Measurements from ENCODE around the gene WDR26. TPM values are rescaled to one million over a fixed set of nuclear protein-coding genes. Genes with fewer than 3 reads are reported as not detected.
A peak's percentile ranks its signal among the peaks of the same experiment; 100 is the strongest.

WDR26 gene
- total RNA-seq, 1 experiment from 2014 or later: 81.4 TPM

DNA sequence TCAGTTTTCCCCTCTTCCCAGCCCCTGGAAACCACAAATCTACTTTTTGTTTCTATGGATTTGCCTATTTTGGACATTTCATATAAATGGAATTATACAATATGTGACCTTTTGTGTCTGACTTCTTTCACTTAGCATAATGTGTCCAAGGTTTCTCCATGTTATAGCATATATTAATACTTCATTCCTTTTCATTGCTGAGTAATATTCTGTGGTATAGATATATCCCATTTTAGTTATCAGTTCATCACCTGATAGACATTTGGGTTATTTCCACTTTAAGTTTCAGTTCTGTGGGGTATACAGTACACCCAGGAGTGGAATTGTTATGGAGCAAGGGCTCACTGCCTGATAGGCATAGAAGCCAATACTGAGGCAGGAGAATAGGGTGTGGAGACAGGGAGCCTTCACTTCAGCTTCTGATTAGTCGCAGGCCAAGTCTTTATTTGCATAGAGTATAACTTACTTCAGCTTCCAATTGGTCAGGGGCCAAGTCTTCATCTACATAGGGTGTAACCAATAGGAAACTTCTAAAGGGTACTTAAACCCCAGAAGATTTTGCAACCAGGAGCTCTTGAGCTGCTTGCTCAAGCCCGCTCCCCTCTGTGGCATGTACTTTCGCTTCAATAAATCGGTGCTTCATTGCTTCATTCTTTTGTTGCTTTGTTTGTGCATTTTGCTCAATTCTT, 96.3 kb downstream of the WDR26 start:
- DNase-seq: no peak
- H2BK120ac ChIP-seq (ENCODE audit: low read depth, low read length, poor library complexity, severe bottlenecking): no peak overlapping the region
- peak overlapping the region in 2 of 3 experiments; percentile 96 to 98; a peak in 3 of 7 replicates for H3K27ac Mint-ChIP-seq
- no peak overlapping the region for H2BK20ac ChIP-seq (ENCODE audit: low read depth, low read length, poor library complexity, severe bottlenecking)
- H4K8ac ChIP-seq (replicated peaks; ENCODE audit: insufficient read length, low read depth, low read length): no peak overlapping the region
- no peak overlapping the region for H3K23ac ChIP-seq (ENCODE audit: insufficient read length, low read depth, low read length)
- H3K9ac ChIP-seq (ENCODE audit: extremely low read depth, insufficient read length, low read length): no peak overlapping the region
- H3K4me1 ChIP-seq (ENCODE audit: insufficient read depth, low read length): peaks cover 4% of the 10 kb centered on the region; the same call in 1 of the 2 replicates
- H3K27me3 ChIP-seq (ENCODE audit: insufficient read depth, low read length): no peaks in the 10 kb centered on the region
- no peak overlapping the region for H2AK5ac ChIP-seq (ENCODE audit: insufficient read length, low read length)
- H2BK15ac ChIP-seq (ENCODE audit: low read depth, low read length): no peak overlapping the region
- TF ChIP-seq, protein P1, sequence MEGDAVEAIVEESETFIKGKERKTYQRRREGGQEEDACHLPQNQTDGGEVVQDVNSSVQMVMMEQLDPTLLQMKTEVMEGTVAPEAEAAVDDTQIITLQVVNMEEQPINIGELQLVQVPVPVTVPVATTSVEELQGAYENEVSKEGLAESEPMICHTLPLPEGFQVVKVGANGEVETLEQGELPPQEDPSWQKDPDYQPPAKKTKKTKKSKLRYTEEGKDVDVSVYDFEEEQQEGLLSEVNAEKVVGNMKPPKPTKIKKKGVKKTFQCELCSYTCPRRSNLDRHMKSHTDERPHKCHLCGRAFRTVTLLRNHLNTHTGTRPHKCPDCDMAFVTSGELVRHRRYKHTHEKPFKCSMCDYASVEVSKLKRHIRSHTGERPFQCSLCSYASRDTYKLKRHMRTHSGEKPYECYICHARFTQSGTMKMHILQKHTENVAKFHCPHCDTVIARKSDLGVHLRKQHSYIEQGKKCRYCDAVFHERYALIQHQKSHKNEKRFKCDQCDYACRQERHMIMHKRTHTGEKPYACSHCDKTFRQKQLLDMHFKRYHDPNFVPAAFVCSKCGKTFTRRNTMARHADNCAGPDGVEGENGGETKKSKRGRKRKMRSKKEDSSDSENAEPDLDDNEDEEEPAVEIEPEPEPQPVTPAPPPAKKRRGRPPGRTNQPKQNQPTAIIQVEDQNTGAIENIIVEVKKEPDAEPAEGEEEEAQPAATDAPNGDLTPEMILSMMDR (conservative IDR thresholded peaks at IDR 0.05): no peak
- no peak overlapping the region for H3K56ac ChIP-seq (ENCODE audit: insufficient read length, low read depth, low read length)
- H3K4ac ChIP-seq (ENCODE audit: low read depth, low read length): no peak overlapping the region
- H3K27me3 Mint-ChIP-seq (ENCODE audit: low read depth): no peaks in the 10 kb centered on the region
- H3K23me2 ChIP-seq (ENCODE audit: insufficient read length, low read depth, low read length, poor library complexity, severe bottlenecking): peaks cover 4% of the 10 kb centered on the region
- H3K14ac ChIP-seq (ENCODE audit: insufficient read depth, low read length): no peak overlapping the region
- no peaks in the 10 kb centered on the region for H3K79me2 ChIP-seq (ENCODE audit: insufficient read depth, low read length)
- H3K9me3 ChIP-seq (ENCODE audit: control insufficient read depth, low read depth, low read length): no peaks in the 10 kb centered on the region
- no peak overlapping the region for H3K27ac ChIP-seq (ENCODE audit: insufficient read length, low read depth, low read length)
- no peak overlapping the region for H3T11ph ChIP-seq (ENCODE audit: low read length)
- H3K4me2 ChIP-seq (ENCODE audit: insufficient read depth, insufficient read length, low read length): no peak overlapping the region
- no peak overlapping the region for H3K18ac ChIP-seq (ENCODE audit: insufficient read length, low read depth, low read length)
- peaks cover 14 to 18% of the 10 kb centered on the region in 2 experiments for H3K9me3 Mint-ChIP-seq
- H3K36me3 Mint-ChIP-seq (ENCODE audit: insufficient read depth in 1 of 3, low read depth in 3 of 3): peaks cover 10 to 14% (median 13%) of the 10 kb centered on the region in 3 experiments
- H2AFZ ChIP-seq (ENCODE audit: low read length): no peak overlapping the region
- H4K5ac ChIP-seq (ENCODE audit: insufficient read length, low read depth, low read length): no peak overlapping the region
- peaks cover 28 to 33% of the 10 kb centered on the region in 2 experiments for H3K4me1 Mint-ChIP-seq
- H2BK12ac ChIP-seq (ENCODE audit: insufficient read length, low read depth, low read length): no peak overlapping the region
- H2BK5ac ChIP-seq (ENCODE audit: insufficient read length, low read length): no peak overlapping the region
- no CpG with 5 or more reads among the region's 4 CpGs for WGBS (ENCODE audit: extremely low coverage, insufficient read length, low lambda C conversion rate)
- no peaks in the 10 kb centered on the region for H4K20me1 ChIP-seq (ENCODE audit: control insufficient read depth, insufficient read depth, insufficient read length)
- no peaks in the 10 kb centered on the region for H3K79me1 ChIP-seq (ENCODE audit: insufficient read depth, low read depth, low read length, poor library complexity, severe bottlenecking)
- H4K91ac ChIP-seq (ENCODE audit: insufficient read length, low read depth, low read length): no peak overlapping the region
- no peak overlapping the region for H3K4me3 Mint-ChIP-seq

Small RNA genes within 50 kb of the gene (microRNA-seq; reads per million reads assigned to microRNA genes)
- not detected for gene MIR4742 (ENCODE audit: borderline microRNAs expressed)

Other genes starting within 250 kb of the WDR26 start
- gene NVL, start 104.6 kb downstream of the WDR26 start, total RNA-seq (2021): 64.0 and 66.9 TPM in 2 replicates
- gene CNIH4, start 77.9 kb downstream of the WDR26 start, total RNA-seq (2021): 104 and 114 TPM in 2 replicates
- 4.2 and 4.4 TPM in 2 replicates for gene CNIH3, start 181.5 kb upstream of the WDR26 start, total RNA-seq (2021)

Measured in H9 (cell line).